ENCODE measurements around the gene RETSAT.

RETSAT gene

DNA sequence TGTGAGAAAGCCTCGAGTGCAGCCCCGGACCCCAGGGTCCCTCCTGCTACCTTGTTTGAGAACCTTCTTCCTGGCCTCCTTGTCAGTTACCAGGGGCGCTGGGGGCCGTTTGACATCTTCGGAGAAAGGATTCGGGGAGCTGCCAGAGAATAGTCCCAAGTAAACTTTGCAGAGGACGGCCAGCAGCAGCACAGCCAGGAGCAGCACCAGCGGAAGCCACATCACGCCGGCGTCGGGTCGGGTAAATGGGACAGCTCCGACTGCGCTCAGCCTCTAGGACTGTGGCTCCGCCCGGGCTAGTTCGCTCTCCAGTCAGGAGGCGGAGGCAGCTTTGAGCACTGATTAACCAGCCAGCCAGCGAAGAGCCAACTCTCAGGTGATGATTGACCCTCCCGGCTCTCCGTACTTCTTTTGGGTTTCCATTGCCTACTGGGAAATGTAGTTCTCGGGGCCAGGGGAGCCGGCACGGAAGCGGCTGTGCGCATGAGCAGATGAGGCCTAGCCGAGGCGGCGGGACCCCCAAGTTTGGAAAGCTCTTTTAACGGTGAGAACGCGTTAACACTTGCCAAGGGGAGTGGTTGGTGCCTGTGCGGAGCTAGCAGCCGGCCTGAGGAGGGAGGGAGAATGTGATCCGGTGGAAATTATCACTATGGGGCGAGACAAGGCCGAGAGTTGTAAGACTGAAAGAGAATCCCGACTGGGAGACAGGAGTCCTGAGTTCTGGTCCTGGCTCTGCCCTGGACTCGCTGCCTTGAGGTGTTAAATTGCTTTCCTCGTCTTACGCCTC lies at the start of gene RETSAT, which contains the start of gene ELMOD3:
Gene RETSAT, minus strand, starts transcription at position 243 of the 787 bp plus-strand sequence. Its CDS starts 21 bp downstream, at position 222.
Gene ELMOD3, plus strand, starts transcription at position 484 of the 787 bp plus-strand sequence. CDS start 2,430 bp downstream, outside the sequence.
- DNase-seq: peak; percentile 99
- Histone ChIP-seq H3K27me3 (ENCODE audit: insufficient read depth, low read depth, severe bottlenecking) (no peaks in the 10 kb centered on the region), H3K9me3 (ENCODE audit: severe bottlenecking) (no peaks in the 10 kb centered on the region), H3K4me3 (ENCODE audit: low read depth, low read length) (peak within 1 kb of the TSS; percentile 93), H3K27ac (peak within 1 kb of the TSS; percentile 78), H3K36me3 (peaks cover 37% of the 10 kb centered on the region)
- TF ChIP-seq CTCF (IDR thresholded peaks at IDR 0.05; ENCODE audit: low read depth, low read length): no peak

- no peaks in the 10 kb centered on the region for H3K36me3 ChIP-seq
- no peak for DNase-seq
- H3K4me3 ChIP-seq (ENCODE audit: low read depth, low read length): no peak overlapping the region
- no peaks in the 10 kb centered on the region for H3K27me3 ChIP-seq (ENCODE audit: insufficient read depth, low read depth, severe bottlenecking)
- no peak overlapping the region for H3K27ac ChIP-seq
- TF ChIP-seq CTCF (IDR thresholded peaks at IDR 0.05; ENCODE audit: low read depth, low read length): no peak
- peaks cover 4% of the 10 kb centered on the region for H3K9me3 ChIP-seq (ENCODE audit: severe bottlenecking)
Observed at GRCh38 chr2:85401844-85402243, 47.5 kb upstream of the RETSAT start.

- H3K36me3 ChIP-seq: no peaks in the 10 kb centered on the region
- H3K4me3 ChIP-seq (ENCODE audit: low read depth, low read length): no peak overlapping the region
- H3K27ac ChIP-seq: no peak overlapping the region
- DNase-seq: no peak
- no peaks in the 10 kb centered on the region for H3K27me3 ChIP-seq (ENCODE audit: insufficient read depth, low read depth, severe bottlenecking)
- TF ChIP-seq CTCF (IDR thresholded peaks at IDR 0.05; ENCODE audit: low read depth, low read length): no peak
- H3K9me3 ChIP-seq (ENCODE audit: severe bottlenecking): peaks cover 4% of the 10 kb centered on the region
Observed at GRCh38 chr2:85401464-85401805, 47.1 kb upstream of the RETSAT start.

- Histone ChIP-seq H3K9me3 (ENCODE audit: severe bottlenecking) (peaks cover 4% of the 10 kb centered on the region), H3K4me3 (ENCODE audit: low read depth, low read length) (no peak overlapping the region), H3K27ac (no peak overlapping the region), H3K27me3 (ENCODE audit: insufficient read depth, low read depth, severe bottlenecking) (no peaks in the 10 kb centered on the region), H3K36me3 (no peaks in the 10 kb centered on the region)
- TF ChIP-seq CTCF (IDR thresholded peaks at IDR 0.05; ENCODE audit: low read depth, low read length): no peak
- DNase-seq: no peak
Observed at GRCh38 chr2:85400541-85401463, 46.5 kb upstream of the RETSAT start.

GRCh38 chr2:85400023-85400422 lies 45.7 kb upstream of the RETSAT start:
- TF ChIP-seq CTCF (IDR thresholded peaks at IDR 0.05; ENCODE audit: low read depth, low read length): no peak
- no peak for DNase-seq
- H3K9me3 ChIP-seq (ENCODE audit: severe bottlenecking): peaks cover 4% of the 10 kb centered on the region
- no peaks in the 10 kb centered on the region for H3K36me3 ChIP-seq
- H3K27ac ChIP-seq: no peak overlapping the region
- no peaks in the 10 kb centered on the region for H3K27me3 ChIP-seq (ENCODE audit: insufficient read depth, low read depth, severe bottlenecking)
- no peak overlapping the region for H3K4me3 ChIP-seq (ENCODE audit: low read depth, low read length)

Data from WERI-Rb-1 (cell line).